Liver (tissue), 9 donors: ENCODE results near the gene PRPS1L1. TPM values are rescaled to one million over a fixed set of nuclear protein-coding genes. Genes with fewer than 3 reads are reported as not detected.

Source experiments
- DNase-seq: peaks from one replicate; pipeline ENCODE4 v3.0.0-alpha.2; 2017; ENCODE audit warnings: low spot score
- H3K27ac ChIP-seq, 2 donors: one replicate each; pipeline ENCODE4 v1.7.0; 2013; ENCODE audit warnings: inconsistent platforms in 2 of 2, low read length in 2 of 2, control low read depth in 1 of 2, low read depth in 1 of 2, mild to moderate bottlenecking in 1 of 2
- H3K27me3 ChIP-seq, 4 donors: one replicate each; pipeline versions ENCODE4 v1.6.1 to v1.7.0; 2013; ENCODE audit warnings: low read length in 3 of 4, inconsistent platforms in 1 of 4, mild to moderate bottlenecking in 1 of 4, moderate library complexity in 1 of 4; ENCODE audit not compliant: control insufficient read depth in 4 of 4, insufficient read depth in 4 of 4
- H3K36me3 ChIP-seq, 4 donors: one replicate each; pipeline versions ENCODE4 v1.6.1 to v1.7.0; 2013; ENCODE audit warnings: low read length in 3 of 4, mild to moderate bottlenecking in 3 of 4, low read depth in 1 of 4, moderate library complexity in 1 of 4; ENCODE audit not compliant: control insufficient read depth in 4 of 4, insufficient read depth in 3 of 4
- H3K4me1 ChIP-seq, 4 donors: one replicate each; pipeline versions ENCODE4 v1.6.1 to v1.7.0; 2013; ENCODE audit warnings: low read length in 3 of 4, mild to moderate bottlenecking in 3 of 4, moderate library complexity in 1 of 4; ENCODE audit not compliant: control insufficient read depth in 4 of 4, insufficient read depth in 4 of 4
- H3K4me3 ChIP-seq, 3 donors: one replicate each; pipeline versions ENCODE4 v1.6.1 to v1.7.0; 2013; ENCODE audit warnings: low read length in 3 of 3, control low read depth in 1 of 3, low read depth in 1 of 3, mild to moderate bottlenecking in 1 of 3
- H3K9ac ChIP-seq, 2 donors: one replicate each; pipeline ENCODE4 v1.7.0; 2013; ENCODE audit warnings: low read length in 2 of 2, mild to moderate bottlenecking in 2 of 2, moderate library complexity in 2 of 2, control low read depth in 1 of 2, low read depth in 1 of 2
- H3K9me3 ChIP-seq, 4 donors: one replicate each; pipeline versions ENCODE4 v1.6.1 to v1.7.0; 2013; ENCODE audit warnings: low read length in 3 of 4; ENCODE audit not compliant: control insufficient read depth in 4 of 4
- FOXA2 ChIP-seq: IDR thresholded peaks from 2 replicates; pipeline ENCODE4 v1.6.1; 2016; ENCODE audit warnings: antibody characterized with exemption
- GABPA ChIP-seq, 2 donors: IDR thresholded peaks in 1 of 2; conservative IDR thresholded peaks in 1 of 2; 2 replicates each; pipeline ENCODE4 v1.6.1; 2016; ENCODE audit warnings: antibody characterized with exemption in 2 of 2, mild to moderate bottlenecking in 1 of 2, moderate library complexity in 1 of 2
- JUND ChIP-seq, 2 donors: IDR thresholded peaks; 2 replicates each; pipeline ENCODE4 v1.6.1; 2016; ENCODE audit warnings: antibody characterized with exemption in 2 of 2
- MAX ChIP-seq: IDR thresholded peaks from 2 replicates; pipeline ENCODE4 v1.6.1; 2016; ENCODE audit warnings: antibody characterized with exemption
- NR2F2 ChIP-seq: IDR thresholded peaks from 2 replicates; pipeline ENCODE4 v1.6.1; 2016; ENCODE audit warnings: antibody characterized with exemption
- RAD21 ChIP-seq, 2 donors: IDR thresholded peaks; 2 replicates each; pipeline ENCODE4 v1.6.1; 2016; ENCODE audit warnings: antibody characterized with exemption in 2 of 2, mild to moderate bottlenecking in 2 of 2
- RXRA ChIP-seq, 2 donors: IDR thresholded peaks; 2 replicates each; pipeline ENCODE4 v1.6.1; 2017 to 2018; ENCODE audit warnings: antibody characterized with exemption in 2 of 2, mild to moderate bottlenecking in 1 of 2
- SP1 ChIP-seq: IDR thresholded peaks from 2 replicates; pipeline ENCODE4 v1.6.1; 2018; ENCODE audit warnings: antibody characterized with exemption, mild to moderate bottlenecking
- TAF1 ChIP-seq: conservative IDR thresholded peaks from 2 replicates; pipeline ENCODE4 v1.6.1; 2016; ENCODE audit warnings: antibody characterized with exemption, mild to moderate bottlenecking
- YY1 ChIP-seq: IDR thresholded peaks from 2 replicates; pipeline ENCODE4 v1.6.1; 2016; ENCODE audit warnings: antibody characterized with exemption, mild to moderate bottlenecking
- WGBS: extraction: QIAGEN DNeasy Blood & Tissue Kit; methylation state at CpG from one replicate; pipeline ENCODE4 v1.1.7; 2013; 5-methylcytosine and 5-hydroxymethylcytosine counted together
- polyA plus RNA-seq, 2 donors: library from polyadenylated mRNA; stranded (reverse) in 1 of 2; unstranded in 1 of 2; fragments of 200-250 nt in 1 of 2; fragments of >200 nt in 1 of 2; fragmentation: Nextera tagmentation in 1 of 2; extraction: Ambion mirVana in 1 of 2; gene quantifications; one replicate each; pipeline versions ENCODE4 v1.2.1 to v1.2.3, GENCODE V29; 2013 to 2015
- total RNA-seq, 2 donors: library from RNA; depleted of rRNA; stranded (reverse); fragments of >200 nt; gene quantifications; one replicate each; pipeline ENCODE4 v1.2.3, GENCODE V29; 2014
- TF ChIP-seq, protein P1 (sequence below): fragments of 150-350 bp; IDR thresholded peaks from 2 replicates; pipeline ENCODE4 v1.5.1; 2017; ENCODE audit warnings: improper control_type of control experiment, low read depth, low read length; ENCODE audit not compliant: missing input control
- donor health status: healthy.
- donor health status: healthy.
- donor health status: healthy.
- donor health status: healthy.
- donor health status: healthy.

PRPS1L1 gene
- total RNA-seq (not detected), polyA plus RNA-seq (not detected)

DNA sequence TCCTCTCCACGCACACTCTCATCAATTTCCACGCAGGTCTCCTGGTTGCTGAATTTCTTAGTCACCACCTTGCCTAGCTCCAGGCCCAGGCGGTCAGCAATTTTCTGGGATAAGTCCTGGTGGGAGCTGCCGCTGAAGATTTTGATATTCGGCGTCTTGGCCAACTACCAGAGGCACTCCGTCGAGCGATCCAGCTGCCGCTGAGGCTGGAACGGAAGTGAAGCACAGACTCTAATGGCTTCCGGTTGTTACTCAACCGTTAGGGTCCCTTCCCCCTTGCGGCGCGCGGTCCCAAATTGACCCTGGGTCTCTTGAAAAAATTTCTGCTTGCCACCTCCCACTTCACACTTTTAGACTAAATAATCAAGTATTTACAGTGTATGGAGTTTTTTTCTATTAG is at the start of gene PRPS1L1:
Gene PRPS1L1, minus strand, starts transcription at position 219 of the 400 bp plus-strand sequence.
- H3K4me3 ChIP-seq = no peak within 1 kb of the TSS
- no peak for DNase-seq
- H3K36me3 ChIP-seq = no peaks in the 10 kb centered on the region
- no peaks in the 10 kb centered on the region for H3K27me3 ChIP-seq
- no peaks in the 10 kb centered on the region for H3K4me1 ChIP-seq
- H3K9ac ChIP-seq = no peak within 1 kb of the TSS
- TF ChIP-seq YY1 = no peak
- no peak for TF ChIP-seq SP1
- no peak for TF ChIP-seq TAF1
- H3K9me3 ChIP-seq = peaks cover 0 to 3% (median 0%) of the 10 kb centered on the region in 4 donors
- WGBS = 94% methylated on average over 17 of the region's 17 CpGs
- no peak within 1 kb of the TSS for H3K27ac ChIP-seq

DNA sequence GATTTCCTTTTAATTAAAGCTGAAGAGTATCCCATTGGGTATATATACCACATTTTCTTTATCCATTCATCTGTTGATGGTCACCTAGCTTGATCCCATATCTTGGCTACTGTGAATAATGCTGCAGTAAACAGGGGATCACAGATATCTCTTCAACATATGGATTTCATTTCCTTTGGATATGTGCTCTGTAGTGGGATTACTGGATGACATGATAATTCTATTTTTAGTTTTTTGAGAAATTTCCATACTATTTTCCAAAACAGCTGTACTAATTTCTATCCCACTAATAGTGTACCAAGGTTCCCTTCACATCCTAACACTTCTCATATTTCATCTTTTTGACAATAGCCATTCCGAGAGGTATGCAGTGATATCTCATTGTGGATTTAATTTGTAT is 48.8 kb upstream of the PRPS1L1 start:
- Histone ChIP-seq H3K4me3 (no peak overlapping the region), H3K27ac (no peak overlapping the region), H3K27me3 (no peaks in the 10 kb centered on the region), H3K9me3 (no peaks in the 10 kb centered on the region), H3K9ac (no peak overlapping the region), H3K4me1 (no peaks in the 10 kb centered on the region), H3K36me3 (no peaks in the 10 kb centered on the region)
- WGBS = 83% methylated on average over 1 of the region's 1 CpG
- no peak for DNase-seq
- no peak for TF ChIP-seq RXRA (IDR thresholded peaks at IDR 0.05)
- TF ChIP-seq, protein P1, sequence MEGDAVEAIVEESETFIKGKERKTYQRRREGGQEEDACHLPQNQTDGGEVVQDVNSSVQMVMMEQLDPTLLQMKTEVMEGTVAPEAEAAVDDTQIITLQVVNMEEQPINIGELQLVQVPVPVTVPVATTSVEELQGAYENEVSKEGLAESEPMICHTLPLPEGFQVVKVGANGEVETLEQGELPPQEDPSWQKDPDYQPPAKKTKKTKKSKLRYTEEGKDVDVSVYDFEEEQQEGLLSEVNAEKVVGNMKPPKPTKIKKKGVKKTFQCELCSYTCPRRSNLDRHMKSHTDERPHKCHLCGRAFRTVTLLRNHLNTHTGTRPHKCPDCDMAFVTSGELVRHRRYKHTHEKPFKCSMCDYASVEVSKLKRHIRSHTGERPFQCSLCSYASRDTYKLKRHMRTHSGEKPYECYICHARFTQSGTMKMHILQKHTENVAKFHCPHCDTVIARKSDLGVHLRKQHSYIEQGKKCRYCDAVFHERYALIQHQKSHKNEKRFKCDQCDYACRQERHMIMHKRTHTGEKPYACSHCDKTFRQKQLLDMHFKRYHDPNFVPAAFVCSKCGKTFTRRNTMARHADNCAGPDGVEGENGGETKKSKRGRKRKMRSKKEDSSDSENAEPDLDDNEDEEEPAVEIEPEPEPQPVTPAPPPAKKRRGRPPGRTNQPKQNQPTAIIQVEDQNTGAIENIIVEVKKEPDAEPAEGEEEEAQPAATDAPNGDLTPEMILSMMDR = no peak
- no peak for TF ChIP-seq GABPA (IDR thresholded peaks at IDR 0.05 in 1 of 2, conservative IDR thresholded peaks at IDR 0.05 in 1 of 2)
- TF ChIP-seq JUND (IDR thresholded peaks at IDR 0.05) = no peak
- no peak for TF ChIP-seq YY1

DNA sequence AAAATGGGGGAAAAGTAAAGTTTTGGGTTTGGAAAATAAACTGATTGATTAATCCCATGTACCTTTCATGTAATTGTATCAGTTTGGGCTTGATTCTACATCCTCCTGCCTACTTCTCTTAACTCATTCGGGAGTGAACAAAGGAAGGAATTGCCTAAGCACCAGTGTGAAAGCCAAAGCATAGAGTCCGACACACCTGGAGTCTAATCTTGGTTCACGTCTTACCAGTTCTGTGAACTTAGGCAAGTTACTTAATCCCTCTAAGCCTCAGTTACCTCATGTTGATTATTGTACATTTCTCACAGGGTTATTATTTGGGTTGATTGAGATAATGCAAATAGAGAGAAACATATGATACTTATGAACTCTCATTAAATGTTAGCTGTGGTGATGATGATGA is 41.1 kb upstream of the PRPS1L1 start:
- DNase-seq = no peak
- no peaks in the 10 kb centered on the region for H3K9me3 ChIP-seq
- H3K9ac ChIP-seq = no peak overlapping the region
- no peaks in the 10 kb centered on the region for H3K36me3 ChIP-seq
- WGBS = 84% methylated on average over 3 of the region's 3 CpGs
- peaks cover 0 to 3% (median 0%) of the 10 kb centered on the region in 4 donors for H3K27me3 ChIP-seq
- no peak overlapping the region for H3K4me3 ChIP-seq
- H3K4me1 ChIP-seq = no peaks in the 10 kb centered on the region
- TF ChIP-seq MAX (no peak), FOXA2 (no peak)
- no peak overlapping the region for H3K27ac ChIP-seq

- Histone ChIP-seq H3K4me3 (no peak overlapping the region), H3K27ac (no peak overlapping the region), H3K27me3 (peaks cover 0 to 3% (median 0%) of the 10 kb centered on the region in 4 donors), H3K9ac (no peak overlapping the region), H3K9me3 (no peaks in the 10 kb centered on the region), H3K4me1 (no peaks in the 10 kb centered on the region), H3K36me3 (no peaks in the 10 kb centered on the region)
- WGBS = 87% methylated on average over 6 of the region's 6 CpGs
- TF ChIP-seq RAD21 (IDR thresholded peaks at IDR 0.05) (peak; percentile 47 to 69), NR2F2 (no peak)
- TF ChIP-seq, protein P1 = peak; percentile 39
- DNase-seq = no peak
Measured at GRCh38 chr7:18064242-18064838, 36.7 kb upstream of the PRPS1L1 start.
